ENCODE data around the gene RYR1.

DNA sequence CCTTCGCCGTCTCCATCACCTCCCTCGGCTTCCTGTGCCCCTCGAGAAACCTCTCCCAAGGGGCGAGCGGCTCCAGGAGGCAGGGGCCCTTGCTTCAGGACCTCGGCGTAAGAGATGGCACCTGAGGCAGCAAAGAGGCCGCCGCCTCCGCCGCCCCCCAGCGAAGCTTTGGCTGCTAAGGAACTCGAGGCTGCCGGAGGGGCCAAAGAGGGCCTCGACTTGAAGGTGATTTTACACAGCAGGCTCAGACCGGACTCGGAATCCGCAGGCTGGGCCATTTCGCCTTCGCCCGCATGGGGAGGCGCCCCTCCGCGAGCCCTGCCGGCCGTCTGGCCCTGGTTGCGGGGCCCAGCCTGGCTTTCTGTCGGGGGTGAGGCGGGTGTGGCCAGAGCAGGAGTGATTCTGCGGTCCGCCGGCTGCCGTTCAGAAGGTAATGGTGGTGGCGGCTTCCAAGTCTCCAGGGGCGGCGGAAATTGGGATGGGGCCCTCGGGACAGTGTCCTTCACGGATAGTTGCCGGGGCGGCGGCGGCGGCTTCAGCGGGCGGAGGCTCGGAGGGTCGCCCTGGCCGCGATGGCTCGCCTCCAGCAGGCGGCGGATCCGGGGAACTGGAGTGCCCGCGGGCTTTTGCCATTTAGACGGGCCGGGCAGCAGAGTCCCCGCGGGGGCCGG lies 47.1 kb upstream of the RYR1 start:
- TF ChIP-seq POLR2A (IDR thresholded peaks at IDR 0.05) (no peak), CTCF (IDR thresholded peaks at IDR 0.05) (no peak)

Measured in thyroid gland (tissue), 4 donors.